Upper lobe of left lung (tissue), 4 donors: Measurements from ENCODE around the gene SLX4IP.

ENCODE experiments used
- EP300 ChIP-seq, 4 donors: sonication (generic); formaldehyde crosslinking; IDR thresholded peaks; one replicate each; pipeline ENCODE4 v1.5.1; 2017; ENCODE audit warnings: antibody characterized with exemption in 4 of 4, control low read depth in 2 of 4
- TF ChIP-seq, protein P1 (sequence below), 6 experiments: fragments of 450-650 bp in 4 of 6; fragments of 200-600 bp in 2 of 6; sonication (generic) in 2 of 6; IDR thresholded peaks; one replicate each; pipeline ENCODE4 v1.5.1; 2016 to 2019; ENCODE audit warnings: antibody characterized with exemption in 6 of 6

DNA sequence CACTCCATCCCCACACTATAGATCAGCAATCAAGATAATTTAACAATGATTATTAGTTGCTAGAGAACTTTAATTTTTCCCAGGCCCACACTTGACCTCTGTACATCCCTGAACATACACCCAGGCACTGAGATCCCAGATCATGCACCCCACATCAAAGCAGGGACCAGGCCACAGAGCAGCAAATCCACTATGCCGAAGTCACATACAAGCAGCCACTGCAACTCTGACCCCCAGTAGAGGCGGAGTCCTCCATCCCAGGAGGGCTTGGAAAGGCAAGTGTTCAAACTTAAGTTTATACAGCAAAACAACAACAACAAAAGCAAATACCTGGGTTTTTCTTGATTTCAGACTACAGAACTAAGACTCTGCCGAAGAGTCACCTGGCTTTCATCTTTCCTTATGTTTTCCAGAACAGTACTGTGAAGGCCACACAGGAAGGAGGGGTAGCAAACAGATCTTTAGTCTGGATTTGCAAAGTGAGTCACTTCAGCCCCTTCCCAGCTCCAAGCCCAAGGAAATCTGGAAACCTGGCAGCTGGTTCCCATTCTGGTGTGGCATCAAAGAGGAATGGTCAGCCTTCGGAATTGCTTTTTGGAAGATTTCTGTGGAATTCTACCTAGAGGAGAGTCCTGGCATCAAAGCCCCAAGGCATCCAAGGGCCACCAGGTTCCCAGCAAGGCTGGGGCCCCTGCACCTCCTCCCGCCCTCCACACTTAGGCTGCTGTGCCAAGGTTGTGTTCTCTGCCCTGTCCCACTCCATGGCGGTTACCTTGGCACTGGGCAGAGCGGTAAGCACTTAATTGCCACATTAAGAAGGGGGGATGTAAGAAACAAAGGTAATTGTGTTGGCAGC lies 231.3 kb downstream of the SLX4IP start:
- TF ChIP-seq, protein P1, sequence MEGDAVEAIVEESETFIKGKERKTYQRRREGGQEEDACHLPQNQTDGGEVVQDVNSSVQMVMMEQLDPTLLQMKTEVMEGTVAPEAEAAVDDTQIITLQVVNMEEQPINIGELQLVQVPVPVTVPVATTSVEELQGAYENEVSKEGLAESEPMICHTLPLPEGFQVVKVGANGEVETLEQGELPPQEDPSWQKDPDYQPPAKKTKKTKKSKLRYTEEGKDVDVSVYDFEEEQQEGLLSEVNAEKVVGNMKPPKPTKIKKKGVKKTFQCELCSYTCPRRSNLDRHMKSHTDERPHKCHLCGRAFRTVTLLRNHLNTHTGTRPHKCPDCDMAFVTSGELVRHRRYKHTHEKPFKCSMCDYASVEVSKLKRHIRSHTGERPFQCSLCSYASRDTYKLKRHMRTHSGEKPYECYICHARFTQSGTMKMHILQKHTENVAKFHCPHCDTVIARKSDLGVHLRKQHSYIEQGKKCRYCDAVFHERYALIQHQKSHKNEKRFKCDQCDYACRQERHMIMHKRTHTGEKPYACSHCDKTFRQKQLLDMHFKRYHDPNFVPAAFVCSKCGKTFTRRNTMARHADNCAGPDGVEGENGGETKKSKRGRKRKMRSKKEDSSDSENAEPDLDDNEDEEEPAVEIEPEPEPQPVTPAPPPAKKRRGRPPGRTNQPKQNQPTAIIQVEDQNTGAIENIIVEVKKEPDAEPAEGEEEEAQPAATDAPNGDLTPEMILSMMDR (IDR thresholded peaks at IDR 0.05), result no peak
- TF ChIP-seq EP300 (IDR thresholded peaks at IDR 0.05), result no peak
